ENCODE data around the gene MORN1. TPM values are rescaled to one million over a fixed set of nuclear protein-coding genes. Genes with fewer than 3 reads are reported as not detected.
A peak's percentile ranks its signal among the peaks of the same experiment; 100 is the strongest.

Gene MORN1
- total RNA-seq, 2 experiments from 2014 or later: 10.5 to 11.6 TPM

DNA sequence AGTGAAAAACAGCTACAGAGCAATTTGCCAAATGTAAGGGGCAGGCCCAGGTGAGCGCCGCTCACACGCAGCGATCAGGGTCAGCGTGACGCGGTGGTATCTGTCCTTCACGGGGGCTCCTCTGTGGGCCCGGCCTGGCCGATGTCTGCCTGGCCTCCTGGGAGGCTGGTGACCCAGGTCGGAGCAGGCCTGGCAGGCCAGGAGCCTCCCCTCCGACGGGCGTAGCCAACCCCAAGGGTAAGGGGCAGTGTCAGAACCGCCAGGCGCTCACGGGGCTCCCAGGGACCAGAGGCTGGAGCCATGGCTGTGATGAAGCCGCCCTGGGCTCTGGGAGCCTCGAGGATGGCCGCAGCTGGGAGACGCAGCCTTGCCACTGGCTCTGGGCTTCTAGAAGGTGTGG, 72.1 kb downstream of the MORN1 start:
- DNase-seq (no peak), ATAC-seq (ENCODE audit: low read depth) (no peak)
- H3K27me3 Mint-ChIP-seq: no peaks in the 10 kb centered on the region
- H3K27ac Mint-ChIP-seq: no peak overlapping the region
- H3K4me1 Mint-ChIP-seq: peaks cover 2% of the 10 kb centered on the region
- no peaks in the 10 kb centered on the region for H3K9me3 Mint-ChIP-seq
- no peak overlapping the region for H3K4me3 Mint-ChIP-seq
- no peaks in the 10 kb centered on the region for H3K36me3 Mint-ChIP-seq
- POLR2A ChIA-PET: interaction anchor here (0.9 to 1.2 kb wide), 2 partner anchors 85 to 124 kb away, joined by 4 read pairs; partner anchors contain the start of gene FAAP20

DNA sequence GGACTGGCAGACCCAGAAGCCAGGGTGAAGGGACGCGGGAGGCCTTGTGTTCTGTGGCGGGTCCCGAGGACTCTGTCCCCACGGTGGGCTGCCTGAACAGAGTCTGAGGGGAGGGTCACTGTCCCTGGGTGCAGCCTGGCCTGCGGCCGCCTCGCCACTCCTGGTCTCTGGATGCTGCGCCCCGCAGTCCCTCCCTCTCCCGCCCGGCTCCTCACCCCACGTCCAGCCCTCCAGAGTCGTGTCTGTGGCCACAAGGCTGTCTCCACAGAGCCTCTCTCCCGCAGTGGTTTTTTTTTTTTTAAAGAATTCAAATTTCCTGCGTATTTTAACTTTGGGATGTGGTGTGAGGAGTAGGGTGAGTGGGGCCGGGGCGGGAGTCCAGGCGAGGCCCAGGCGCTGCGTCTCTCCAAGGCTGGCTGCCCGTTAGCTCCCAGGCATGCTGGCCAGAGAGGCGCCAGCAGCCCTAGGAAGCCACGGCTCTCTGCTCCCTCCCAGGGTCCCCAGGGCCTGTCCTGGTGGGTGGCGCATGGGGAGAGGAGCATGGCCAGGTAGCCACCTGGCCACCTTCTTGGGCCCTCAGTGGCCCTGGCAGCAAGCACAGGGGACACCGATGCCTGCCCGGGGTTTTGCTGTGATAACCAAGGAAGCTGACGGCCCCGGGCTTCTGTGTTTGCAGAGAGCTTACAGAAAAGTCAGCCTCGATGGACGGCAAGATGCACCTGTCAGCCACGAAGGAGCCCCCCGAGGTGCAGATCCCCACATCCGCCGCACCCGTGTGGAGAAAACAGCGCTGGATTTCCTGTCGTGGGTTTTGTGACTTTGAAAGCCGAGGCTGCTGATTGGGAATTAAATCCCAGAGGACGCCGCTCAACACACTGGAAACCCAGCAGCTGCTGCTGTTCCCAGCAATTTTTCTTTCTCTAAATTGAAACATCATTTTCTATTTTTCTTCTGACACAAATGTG, 72.8 kb downstream of the MORN1 start:
- Mint-ChIP-seq H3K4me3 (no peak overlapping the region), H3K9me3 (no peaks in the 10 kb centered on the region), H3K27me3 (no peaks in the 10 kb centered on the region), H3K36me3 (no peaks in the 10 kb centered on the region), H3K27ac (no peak overlapping the region), H3K4me1 (peaks cover 2% of the 10 kb centered on the region)
- no peak for DNase-seq
- POLR2A ChIA-PET: interaction anchor here (0.9 to 1.2 kb wide), 2 partner anchors 84 to 124 kb away, joined by 4 read pairs; partner anchors contain the start of gene FAAP20
- ATAC-seq (ENCODE audit: low read depth): no peak

DNA sequence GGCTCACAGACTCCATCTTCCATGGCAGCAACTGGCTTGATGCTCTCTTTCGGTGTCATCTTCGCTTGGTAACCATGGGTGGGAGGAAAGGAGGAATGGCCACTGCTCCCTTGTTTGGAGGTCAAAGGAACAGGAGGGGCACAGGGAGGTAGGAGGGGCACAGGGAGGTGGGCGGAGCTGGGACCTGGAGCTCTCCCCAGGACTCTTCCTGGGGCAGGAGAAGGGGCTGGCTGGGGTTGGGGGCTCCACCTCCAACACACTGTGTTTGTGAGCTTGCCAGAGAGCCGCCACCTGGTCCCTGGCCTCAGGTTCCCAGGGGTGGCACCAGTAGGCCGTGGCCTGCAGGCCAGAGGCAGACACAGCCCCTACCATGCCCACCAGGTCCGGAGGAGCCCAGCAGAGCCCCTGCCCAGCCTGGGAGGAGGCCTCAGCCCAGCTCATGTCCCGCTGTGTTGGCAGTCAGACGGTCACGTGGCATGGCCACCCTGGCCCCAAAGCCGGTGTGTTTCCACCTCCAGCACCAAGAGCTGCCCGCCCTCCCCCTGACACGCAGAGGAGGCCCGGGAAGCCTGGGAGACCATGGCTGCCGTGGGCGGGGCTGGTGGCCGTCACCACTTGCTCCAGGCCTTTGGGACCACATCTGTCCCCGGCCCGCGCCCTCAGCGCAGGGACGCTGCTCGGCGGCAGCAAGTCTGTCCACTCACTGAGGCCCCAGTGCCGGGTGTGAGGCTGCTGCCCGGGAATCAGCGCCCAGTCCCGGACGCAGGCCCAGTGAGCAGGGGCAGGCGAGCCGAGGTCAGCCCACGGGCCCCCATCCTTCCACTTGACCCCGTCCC, 73.9 kb downstream of the MORN1 start:
- Mint-ChIP-seq H3K9me3 (no peaks in the 10 kb centered on the region), H3K4me1 (peaks cover 2% of the 10 kb centered on the region), H3K27me3 (no peaks in the 10 kb centered on the region), H3K4me3 (no peak overlapping the region), H3K36me3 (no peaks in the 10 kb centered on the region), H3K27ac (peak overlapping the region; percentile 69)
- ATAC-seq (ENCODE audit: low read depth) (no peak), DNase-seq (no peak)
- POLR2A ChIA-PET: interaction anchor here (2.6 to 3.8 kb wide), 2 partner anchors 88 to 118 kb away, joined by 10 to 11 read pairs; no protein-coding TSS in a partner anchor

DNA sequence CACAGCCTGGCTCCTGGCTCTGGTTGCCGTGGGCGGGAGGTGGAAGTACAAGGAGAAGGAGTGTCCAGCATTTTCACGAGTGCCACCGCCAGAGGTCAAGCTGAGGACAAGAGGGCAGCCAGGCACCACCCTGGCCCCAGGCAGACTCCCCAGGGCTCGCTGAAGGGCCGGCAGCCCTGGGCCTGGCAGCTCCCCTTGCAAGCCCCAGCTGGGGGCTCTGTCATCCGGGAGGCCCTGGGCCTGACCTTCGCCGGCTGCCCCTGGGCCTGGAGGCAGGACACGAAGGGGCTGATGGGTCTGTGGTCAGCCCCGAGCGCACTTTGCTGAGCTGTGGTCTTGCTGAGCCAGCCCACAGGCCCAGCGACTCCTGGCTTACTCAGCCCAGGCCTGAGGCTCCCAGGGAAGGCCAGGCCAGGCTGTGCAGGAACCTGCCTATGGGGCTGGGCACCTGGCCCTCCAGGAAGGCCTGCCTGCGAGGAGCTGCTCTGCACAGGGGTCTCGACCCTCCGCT, 74.8 kb downstream of the MORN1 start:
- Mint-ChIP-seq H3K36me3 (no peaks in the 10 kb centered on the region), H3K4me1 (peaks cover 2% of the 10 kb centered on the region), H3K27me3 (no peaks in the 10 kb centered on the region), H3K9me3 (no peaks in the 10 kb centered on the region), H3K27ac (no peak overlapping the region), H3K4me3 (no peak overlapping the region)
- POLR2A ChIA-PET: interaction anchor here (1.0 to 3.8 kb wide), 5 partner anchors 26 to 117 kb away, joined by 3 to 11 read pairs (median 7); no protein-coding TSS in a partner anchor
- ATAC-seq (ENCODE audit: low read depth) (no peak), DNase-seq (no peak)

DNA sequence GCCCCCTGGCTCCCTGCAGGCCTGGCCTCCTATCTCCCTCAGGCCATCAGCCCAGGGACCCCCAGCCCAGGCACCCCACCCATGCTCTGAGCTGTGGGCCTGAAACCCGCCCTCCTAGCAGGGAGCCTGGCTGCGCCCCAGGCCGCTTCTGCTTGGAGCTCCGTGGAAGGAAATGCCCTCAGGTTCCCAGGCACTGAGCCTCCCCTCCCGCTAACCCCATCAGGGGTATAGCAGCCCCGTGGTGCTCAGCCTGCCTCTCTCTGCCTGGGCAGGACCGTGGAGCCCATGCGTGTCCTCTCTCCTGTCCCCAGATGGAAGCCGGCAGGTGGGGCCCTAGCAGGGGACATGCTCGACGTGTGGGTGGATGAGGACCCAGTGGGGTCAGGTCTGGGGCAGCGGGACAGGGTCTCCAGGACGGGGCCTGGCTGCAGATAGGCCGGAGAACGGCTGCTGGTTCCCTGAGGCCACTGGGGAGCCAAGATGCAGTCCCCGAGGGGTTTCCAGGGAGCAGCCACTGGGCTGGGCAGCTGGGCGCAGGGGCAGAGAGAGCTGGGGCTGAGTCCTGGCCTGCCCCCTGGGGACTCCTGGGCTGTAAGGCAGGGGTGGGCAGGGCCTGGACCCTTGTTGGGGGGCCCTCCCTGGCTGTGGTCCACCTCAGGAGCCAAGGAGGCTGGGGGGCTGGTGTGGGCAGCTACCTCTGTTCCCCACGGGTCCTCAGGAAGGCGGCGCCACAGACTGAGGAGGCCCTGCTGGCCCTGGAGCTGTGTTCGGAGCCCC, 75.5 kb downstream of the MORN1 start:
- Mint-ChIP-seq H3K4me1 (peaks cover 2% of the 10 kb centered on the region), H3K9me3 (no peaks in the 10 kb centered on the region), H3K36me3 (no peaks in the 10 kb centered on the region), H3K27me3 (no peaks in the 10 kb centered on the region), H3K27ac (peak overlapping the region; percentile 74), H3K4me3 (peak overlapping the region; percentile 68)
- ATAC-seq (ENCODE audit: low read depth) (peak; percentile 2), DNase-seq (no peak)
- POLR2A ChIA-PET: interaction anchor here (0.6 to 3.8 kb wide), 12 partner anchors 15 to 122 kb away, joined by 3 to 11 read pairs (median 4); partner anchors contain the start of genes FAAP20 and PEX10

DNA sequence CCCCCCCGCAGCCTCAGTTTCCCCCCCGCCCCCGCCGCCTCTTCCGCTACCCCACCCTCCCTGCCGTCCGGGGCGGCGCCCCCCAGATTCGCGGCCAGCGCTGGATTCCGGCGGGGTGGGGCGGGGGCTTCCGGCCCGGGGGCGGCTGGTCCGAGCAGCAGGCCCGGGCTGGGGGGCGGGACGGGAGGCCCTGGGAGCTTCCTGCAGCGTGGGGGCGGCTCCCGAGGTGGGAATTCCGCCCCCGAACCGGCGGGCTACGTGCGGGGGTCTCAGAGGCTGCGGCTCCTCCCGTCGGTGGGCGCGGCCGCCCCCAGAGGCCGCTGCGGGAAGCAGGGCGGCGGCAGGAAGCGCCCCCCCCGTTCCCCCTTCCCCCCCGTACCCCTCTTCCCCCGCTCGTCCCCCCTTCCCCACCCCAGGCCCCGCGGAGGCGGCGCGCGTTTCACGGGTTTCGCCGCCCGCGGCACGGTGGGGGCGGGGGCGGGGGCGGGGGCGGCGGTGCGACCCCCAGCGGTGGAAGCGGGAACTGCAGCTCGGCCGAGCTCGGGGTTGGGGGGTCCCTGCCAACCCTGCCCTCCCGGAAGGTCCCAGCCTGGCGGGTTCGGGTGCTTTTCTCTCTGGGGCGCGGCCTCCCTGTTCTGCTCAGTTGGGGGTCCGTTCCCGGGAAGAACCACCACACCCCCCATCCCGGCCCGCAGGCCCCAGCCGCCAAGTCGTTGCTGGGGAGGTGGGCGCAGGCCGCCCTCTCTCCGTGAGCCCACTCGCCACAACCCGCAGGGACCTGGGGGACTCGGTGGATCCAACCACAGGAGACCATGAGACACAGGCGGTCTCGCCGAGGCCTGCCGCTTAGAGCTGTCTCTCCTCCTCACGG, 76.3 kb downstream of the MORN1 start:
- Mint-ChIP-seq H3K27me3 (no peaks in the 10 kb centered on the region), H3K27ac (peak overlapping the region; percentile 74), H3K9me3 (no peaks in the 10 kb centered on the region), H3K4me3 (peak overlapping the region; percentile 68), H3K36me3 (no peaks in the 10 kb centered on the region), H3K4me1 (peaks cover 2% of the 10 kb centered on the region)
- ATAC-seq (ENCODE audit: low read depth) (peak; percentile 46), DNase-seq (peak; percentile 82)
- POLR2A ChIA-PET: interaction anchor here (0.9 to 3.8 kb wide), 12 partner anchors 14 to 121 kb away, joined by 3 to 23 read pairs (median 6); partner anchors contain the start of gene FAAP20

DNA sequence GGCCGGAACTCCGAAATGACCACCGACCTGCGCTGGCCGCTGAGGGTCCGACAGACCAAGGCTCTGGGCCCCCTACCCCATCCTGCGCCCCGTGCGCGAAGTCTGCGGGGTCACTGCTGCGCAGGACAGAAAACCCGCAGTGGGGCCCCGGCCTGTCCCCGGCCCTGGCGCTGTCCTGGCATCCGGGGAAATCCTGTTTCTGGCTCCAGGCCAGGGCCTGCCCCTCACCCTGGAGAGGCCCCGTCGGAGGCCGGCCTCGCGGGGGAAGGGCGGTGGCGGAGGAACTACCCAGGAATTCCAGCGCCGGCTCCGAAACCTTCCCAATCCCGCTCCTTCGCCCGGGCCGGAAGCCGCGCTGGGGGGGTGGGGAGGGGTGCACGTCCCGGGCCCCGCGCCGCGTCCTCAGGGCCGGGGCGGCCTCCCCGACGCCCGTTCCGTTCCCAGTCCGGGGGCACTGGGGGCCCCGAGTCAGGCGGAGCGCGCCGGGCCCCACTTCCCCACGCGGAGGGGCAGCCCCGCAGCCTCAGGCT, 77.0 kb downstream of the MORN1 start:
- Mint-ChIP-seq H3K27me3 (no peaks in the 10 kb centered on the region), H3K27ac (no peak overlapping the region), H3K4me3 (no peak overlapping the region), H3K36me3 (no peaks in the 10 kb centered on the region), H3K4me1 (peaks cover 2% of the 10 kb centered on the region), H3K9me3 (no peaks in the 10 kb centered on the region)
- POLR2A ChIA-PET: interaction anchor here (1.2 to 3.8 kb wide), 4 partner anchors 14 to 119 kb away, joined by 3 to 23 read pairs (median 11); partner anchors contain the start of gene FAAP20
- no peak for DNase-seq
- ATAC-seq (ENCODE audit: low read depth): peak; percentile 28

DNA sequence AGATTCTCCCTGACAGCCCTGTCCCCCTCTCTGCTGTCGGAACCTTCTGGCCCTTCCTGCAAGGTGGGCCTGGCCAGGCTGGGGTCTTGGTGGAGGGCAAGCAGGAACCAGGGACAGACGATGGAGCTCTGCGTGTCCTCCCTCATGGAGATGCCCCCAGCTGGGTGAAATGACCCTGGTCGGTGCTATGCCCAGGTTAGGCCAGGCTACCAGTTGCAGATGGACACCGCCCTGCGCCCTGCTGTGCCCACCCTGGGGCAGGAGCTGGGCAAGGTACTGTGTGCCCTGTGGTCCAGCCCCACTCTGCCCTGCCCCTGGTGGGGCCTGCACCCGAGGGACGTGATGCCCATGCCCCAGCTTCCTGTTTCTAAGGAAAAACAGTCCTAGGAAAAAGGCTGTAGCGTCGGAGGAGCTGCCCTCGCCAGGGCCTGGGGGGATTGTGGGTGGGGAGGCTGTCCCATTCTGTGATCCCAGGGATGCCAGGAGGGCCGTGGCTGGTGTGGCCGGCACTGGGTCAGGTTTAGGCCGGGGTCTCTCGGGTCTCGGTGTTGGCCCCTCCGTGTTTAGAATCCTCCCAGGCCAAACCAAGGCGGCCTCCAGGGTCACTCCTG, 77.6 kb downstream of the MORN1 start:
- Mint-ChIP-seq H3K9me3 (no peaks in the 10 kb centered on the region), H3K4me3 (no peak overlapping the region), H3K27me3 (no peaks in the 10 kb centered on the region), H3K36me3 (peaks cover under 1% of the 10 kb centered on the region), H3K4me1 (peaks cover 2% of the 10 kb centered on the region), H3K27ac (no peak overlapping the region)
- ATAC-seq (ENCODE audit: low read depth): no peak
- DNase-seq: no peak
- POLR2A ChIA-PET: interaction anchor here (2.7 to 3.7 kb wide), 2 partner anchors 14 to 58 kb away, joined by 11 to 23 read pairs; no protein-coding TSS in a partner anchor

DNA sequence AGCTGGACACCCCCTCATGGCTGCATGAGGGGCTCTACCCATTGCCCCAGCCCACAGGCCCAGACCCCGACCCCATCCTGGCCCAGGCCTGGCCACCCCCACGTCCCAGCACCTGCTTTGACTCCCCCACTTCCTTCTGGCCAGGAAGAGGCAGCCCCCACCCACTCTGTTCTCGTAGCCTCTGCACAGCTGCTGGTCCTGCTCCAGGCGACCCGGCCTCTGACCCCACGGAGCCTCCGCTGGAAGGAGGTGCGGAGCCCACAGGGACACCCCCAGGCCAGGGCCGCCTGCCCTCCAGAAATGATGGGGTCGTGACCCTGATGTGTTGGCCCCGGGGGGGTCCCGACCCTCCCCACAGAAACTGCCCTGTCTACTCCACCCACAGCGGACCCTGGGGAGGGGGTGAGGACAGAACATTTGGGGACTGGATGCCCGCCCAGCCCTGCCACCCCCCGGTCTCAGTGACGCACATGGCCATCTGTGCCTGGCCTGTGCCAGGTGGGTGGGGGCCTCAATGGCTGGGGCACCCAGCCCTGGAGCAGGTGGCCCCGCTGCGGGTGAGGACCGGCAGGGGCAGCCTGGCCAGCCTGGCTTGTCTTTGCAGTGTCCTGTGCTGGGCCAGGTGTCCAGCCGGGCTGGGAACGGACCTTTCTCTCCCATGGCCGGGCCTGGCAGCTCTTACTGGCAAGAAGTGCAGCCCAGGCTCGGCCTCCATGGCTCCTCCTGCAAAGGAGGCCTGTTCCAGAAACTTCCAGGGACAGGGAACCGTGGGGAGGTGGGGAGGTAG, 78.6 kb downstream of the MORN1 start:
- H3K27me3 Mint-ChIP-seq: no peaks in the 10 kb centered on the region
- no peak overlapping the region for H3K27ac Mint-ChIP-seq
- peaks cover 2% of the 10 kb centered on the region for H3K4me1 Mint-ChIP-seq
- no peak overlapping the region for H3K4me3 Mint-ChIP-seq
- H3K9me3 Mint-ChIP-seq: no peaks in the 10 kb centered on the region
- POLR2A ChIA-PET: interaction anchor here (1.6 to 3.7 kb wide), 3 partner anchors 13 to 85 kb away, joined by 6 to 23 read pairs (median 7); no protein-coding TSS in a partner anchor
- H3K36me3 Mint-ChIP-seq: peaks cover 5% of the 10 kb centered on the region
- ATAC-seq (ENCODE audit: low read depth): no peak
- no peak for DNase-seq

DNA sequence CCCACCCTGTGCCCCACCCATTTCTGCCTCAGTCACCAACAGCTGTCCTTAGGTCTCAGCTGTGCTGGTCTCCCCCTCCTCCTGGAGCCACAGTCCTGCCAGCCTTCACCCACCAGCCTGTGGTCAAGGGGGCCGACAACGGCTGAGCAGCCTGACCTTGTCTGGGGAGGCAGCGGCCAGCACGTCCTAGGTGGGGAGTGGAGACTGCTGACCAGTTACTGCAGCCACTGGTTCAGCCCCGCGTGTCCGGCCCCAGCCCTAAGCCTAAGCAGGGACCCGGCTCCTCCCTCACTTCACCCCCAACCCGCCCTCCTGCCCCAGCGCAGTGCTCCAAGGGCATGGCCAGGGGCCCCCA, 79.2 kb downstream of the MORN1 start:
- no peaks in the 10 kb centered on the region for H3K9me3 Mint-ChIP-seq
- POLR2A ChIA-PET: interaction anchor here (1.6 to 3.7 kb wide), 3 partner anchors 12 to 85 kb away, joined by 6 to 23 read pairs (median 7); no protein-coding TSS in a partner anchor
- peaks cover 2% of the 10 kb centered on the region for H3K4me1 Mint-ChIP-seq
- peak overlapping the region; percentile 45 for H3K27ac Mint-ChIP-seq
- ATAC-seq (ENCODE audit: low read depth) (no peak), DNase-seq (no peak)
- H3K27me3 Mint-ChIP-seq: no peaks in the 10 kb centered on the region
- H3K4me3 Mint-ChIP-seq: no peak overlapping the region
- peaks cover 7% of the 10 kb centered on the region for H3K36me3 Mint-ChIP-seq

All from activated naive CD8-positive, alpha-beta T cell treated with anti-CD3 and anti-CD28 coated beads, Interleukin-2, amount 10 ng/mL, durations not matched to agents 7 days and 5 days (primary cell).